ENCODE results near the gene UNC5B. TPM values are rescaled to one million over a fixed set of nuclear protein-coding genes. Genes with fewer than 3 reads are reported as not detected.

The UNC5B gene
- total RNA-seq, 1 experiment from 2014 or later = 22.0 TPM

GRCh38 chr10:71348850-71349249 is 136.5 kb downstream of the UNC5B start:
- Histone ChIP-seq H3K9ac (ENCODE audit: low read length) (no peak overlapping the region), H2AFZ (ENCODE audit: low read depth, low read length, poor library complexity, severe bottlenecking) (no peak overlapping the region), H3K36me3 (ENCODE audit: control insufficient read depth in 1 of 2, insufficient read depth in 2 of 2, low read length in 2 of 2) (no peaks in the 10 kb centered on the region), H3K4me2 (ENCODE audit: low read length) (no peak overlapping the region), H3K9me3 (ENCODE audit: control insufficient read depth in 1 of 2, insufficient read depth in 1 of 2, low read depth in 1 of 2, low read length in 2 of 2) (no peaks in the 10 kb centered on the region), H3K9me2 (ENCODE audit: insufficient read depth) (no peaks in the 10 kb centered on the region), H3K4me3 (replicated peaks in 1 of 2; ENCODE audit: low read depth in 1 of 2, low read length in 2 of 2) (no peak overlapping the region), H3K4me1 (ENCODE audit: control insufficient read depth in 1 of 2, insufficient read depth in 2 of 2, low read length in 2 of 2) (peaks cover 0 to 8% of the 10 kb centered on the region in 2 experiments; a peak in 3 of 4 replicates), H3K27me3 (ENCODE audit: insufficient read depth, low read length) (no peaks in the 10 kb centered on the region), H3K79me2 (ENCODE audit: insufficient read depth, low read length) (no peaks in the 10 kb centered on the region), H4K20me1 (ENCODE audit: insufficient read depth) (no peaks in the 10 kb centered on the region), H3K27ac (ENCODE audit: low read depth, low read length) (no peak overlapping the region)
- DNase-seq (ENCODE audit: low read depth, low spot score) = no peak
- POLR2A ChIA-PET = no interaction called here
- CTCF ChIA-PET = no interaction called here
- RAD21 ChIA-PET (ENCODE audit: low non-redundant PET in 1 of 2, low total read pairs in 2 of 2, uncharacterized antibody in 2 of 2, unreplicated experiment in 2 of 2) = no interaction called here
- TF ChIP-seq SRF (IDR thresholded peaks at IDR 0.05; ENCODE audit: low read depth) = no peak
- TF ChIP-seq ZFX (IDR thresholded peaks at IDR 0.05) = no peak
- no peak for TF ChIP-seq EGR1 (IDR thresholded peaks at IDR 0.05; ENCODE audit: low read depth)
- no peak for TF ChIP-seq REST (IDR thresholded peaks at IDR 0.05; ENCODE audit: low read depth)
- no peak for TF ChIP-seq CBX3 (IDR thresholded peaks at IDR 0.05; ENCODE audit: low read depth)
- no peak for TF ChIP-seq RAD21 (IDR thresholded peaks at IDR 0.05; ENCODE audit: low read depth)
- TF ChIP-seq, protein P1, sequence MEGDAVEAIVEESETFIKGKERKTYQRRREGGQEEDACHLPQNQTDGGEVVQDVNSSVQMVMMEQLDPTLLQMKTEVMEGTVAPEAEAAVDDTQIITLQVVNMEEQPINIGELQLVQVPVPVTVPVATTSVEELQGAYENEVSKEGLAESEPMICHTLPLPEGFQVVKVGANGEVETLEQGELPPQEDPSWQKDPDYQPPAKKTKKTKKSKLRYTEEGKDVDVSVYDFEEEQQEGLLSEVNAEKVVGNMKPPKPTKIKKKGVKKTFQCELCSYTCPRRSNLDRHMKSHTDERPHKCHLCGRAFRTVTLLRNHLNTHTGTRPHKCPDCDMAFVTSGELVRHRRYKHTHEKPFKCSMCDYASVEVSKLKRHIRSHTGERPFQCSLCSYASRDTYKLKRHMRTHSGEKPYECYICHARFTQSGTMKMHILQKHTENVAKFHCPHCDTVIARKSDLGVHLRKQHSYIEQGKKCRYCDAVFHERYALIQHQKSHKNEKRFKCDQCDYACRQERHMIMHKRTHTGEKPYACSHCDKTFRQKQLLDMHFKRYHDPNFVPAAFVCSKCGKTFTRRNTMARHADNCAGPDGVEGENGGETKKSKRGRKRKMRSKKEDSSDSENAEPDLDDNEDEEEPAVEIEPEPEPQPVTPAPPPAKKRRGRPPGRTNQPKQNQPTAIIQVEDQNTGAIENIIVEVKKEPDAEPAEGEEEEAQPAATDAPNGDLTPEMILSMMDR (IDR thresholded peaks at IDR 0.05 in 2 of 3, conservative IDR thresholded peaks at IDR 0.05 in 1 of 3; ENCODE audit: borderline replicate concordance in 1 of 3, insufficient read depth in 1 of 3, low read depth in 2 of 3, low read length in 2 of 3) = no peak
- TF ChIP-seq FOSL1 (IDR thresholded peaks at IDR 0.05; ENCODE audit: low read depth) = no peak
- no peak for TF ChIP-seq SIN3A (IDR thresholded peaks at IDR 0.05; ENCODE audit: low read depth)
- TF ChIP-seq YY1 (IDR thresholded peaks at IDR 0.05; ENCODE audit: extremely low read depth, insufficient replicate concordance, low read depth, low read length) = no peak
- no peak for TF ChIP-seq EZH2 (IDR thresholded peaks at IDR 0.05)
- TF ChIP-seq EZH2phosphoT487 (IDR thresholded peaks at IDR 0.05; ENCODE audit: borderline replicate concordance) = no peak
- TF ChIP-seq SP1 (IDR thresholded peaks at IDR 0.05; ENCODE audit: low read depth) = no peak
- no peak for TF ChIP-seq ZNF274 (IDR thresholded peaks at IDR 0.05; ENCODE audit: low read depth, low read length)
- no peak for ATAC-seq
- no TSS peak for BruUV-seq (replicated peaks)
- intact Hi-C loops (cut with micrococcal nuclease) = no loop called here

Measured in HCT116 (cell line).